IPS DF 19.7 (cell line): ENCODE results near the gene LGALS8.

Experiments used
- DNase-seq: peaks from one replicate; pipeline ENCODE4 v3.0.0-alpha.2; 2013; ENCODE audit warnings: low read depth, low spot score

The LGALS8 gene

GRCh38 chr1:236589531-236589930, 65.7 kb downstream of the LGALS8 start:
- no peak for DNase-seq

GRCh38 chr1:236590553-236591150, 66.9 kb downstream of the LGALS8 start:
- no peak for DNase-seq

- DNase-seq, result no peak
Measured at GRCh38 chr1:236602171-236602570, 78.4 kb downstream of the LGALS8 start.
